Neural cell (in vitro differentiated cells): Measurements from ENCODE around the gene SLC36A4. TPM values are rescaled to one million over a fixed set of nuclear protein-coding genes. Genes with fewer than 3 reads are reported as not detected.

Source experiments
- H2AFZ ChIP-seq: fragments of 200-600, 300-800 bp; sonication (generic), shearing (Covaris generic); 2 replicates; pipeline ENCODE4 v1.6.0; 2014; ENCODE audit warnings: low read depth, mild to moderate bottlenecking, antibody characterized with exemption, low read length, moderate library complexity
- H3F3A ChIP-seq: fragments of 200-600 bp; shearing (Covaris generic); 2 replicates; pipeline ENCODE4 v1.6.1; 2016; ENCODE audit warnings: mild to moderate bottlenecking, moderate library complexity, mixed read lengths, antibody characterized with exemption, low read length; ENCODE audit not compliant: insufficient read depth, poor library complexity, severe bottlenecking
- H3K27ac ChIP-seq: fragments of 200-600, 300-800 bp; sonication (generic), shearing (Covaris generic); 2 replicates; pipeline ENCODE4 v1.5.1; 2014; ENCODE audit warnings: mild to moderate bottlenecking, low read length, moderate library complexity
- H3K27me3 ChIP-seq: fragments of 300-800, 200-600 bp; sonication (generic), shearing (Covaris generic); 2 replicates; pipeline ENCODE4 v1.6.0; 2014; ENCODE audit warnings: mild to moderate bottlenecking, low read depth, low read length, moderate library complexity; ENCODE audit not compliant: insufficient read depth
- H3K36me3 ChIP-seq: fragments of 300-800, 200-600 bp; sonication (generic), shearing (Covaris generic); 2 replicates; pipeline ENCODE4 v1.5.1; 2014; ENCODE audit warnings: mild to moderate bottlenecking, antibody characterized with exemption, low read length, moderate library complexity; ENCODE audit not compliant: insufficient read depth
- H3K4me2 ChIP-seq: fragments of 300-800, 200-600 bp; sonication (generic), shearing (Covaris generic); 2 replicates; pipeline ENCODE4 v1.6.0; 2014; ENCODE audit warnings: mild to moderate bottlenecking, low read length
- H3K4me3 ChIP-seq: fragments of 300-800, 200-600 bp; sonication (generic), shearing (Covaris generic); 2 replicates; pipeline ENCODE4 v1.5.1; 2014; ENCODE audit warnings: mild to moderate bottlenecking, low read length, moderate library complexity
- H3K79me2 ChIP-seq: fragments of 200-600 bp; shearing (Covaris generic); replicated peaks from 2 replicates; pipeline ENCODE4 v1.6.0; 2014; ENCODE audit warnings: mild to moderate bottlenecking, low read length, moderate library complexity; ENCODE audit not compliant: insufficient read depth
- H3K9ac ChIP-seq: fragments of 300-800, 200-600 bp; sonication (generic), shearing (Covaris generic); 2 replicates; pipeline ENCODE4 v1.6.1; 2016; ENCODE audit warnings: mild to moderate bottlenecking, low read length, mixed read lengths
- H3K9me2 ChIP-seq: fragments of 200-600 bp; shearing (Covaris generic); 2 replicates; pipeline ENCODE4 v1.6.1; 2016; ENCODE audit warnings: mild to moderate bottlenecking, low read length, mixed read lengths; ENCODE audit not compliant: insufficient read depth
- H3K9me3 ChIP-seq: fragments of 200-600, 300-800 bp; sonication (generic), shearing (Covaris generic); 2 replicates; pipeline ENCODE4 v1.6.1; 2016; ENCODE audit warnings: mild to moderate bottlenecking, mixed run types, low read length, moderate library complexity, mixed read lengths
- H4K20me1 ChIP-seq: fragments of 200-600 bp; shearing (Covaris generic); 2 replicates; pipeline ENCODE4 v1.6.1; 2016; ENCODE audit warnings: mild to moderate bottlenecking, mixed run types; ENCODE audit not compliant: insufficient read depth
- EP300 ChIP-seq: fragments of 450-650 bp; conservative IDR thresholded peaks from 2 replicates; pipeline ENCODE4 v1.6.1; 2014; ENCODE audit warnings: antibody characterized with exemption, mild to moderate bottlenecking, moderate library complexity; ENCODE audit not compliant: poor library complexity, severe bottlenecking
- EZH2 ChIP-seq: fragments of 200-600, 300-800 bp; shearing (Covaris generic), sonication (generic); IDR thresholded peaks from 2 replicates; pipeline ENCODE4 v1.6.1; 2014; ENCODE audit warnings: antibody characterized with exemption, low read length, borderline replicate concordance, mild to moderate bottlenecking; ENCODE audit not compliant: insufficient read depth, poor library complexity, severe bottlenecking
- MXI1 ChIP-seq: fragments of 450-650 bp; conservative IDR thresholded peaks from 2 replicates; pipeline ENCODE4 v1.6.1; 2014; ENCODE audit warnings: antibody characterized with exemption, mild to moderate bottlenecking; ENCODE audit not compliant: poor library complexity, severe bottlenecking
- POLR2AphosphoS5 ChIP-seq: IDR thresholded peaks from 2 replicates; pipeline ENCODE4 v1.6.1; 2012
- RAD21 ChIP-seq: fragments of 450-650 bp; conservative IDR thresholded peaks from 2 replicates; pipeline ENCODE4 v1.6.1; 2014; ENCODE audit warnings: antibody characterized with exemption, mild to moderate bottlenecking, moderate library complexity
- REST ChIP-seq: IDR thresholded peaks from 2 replicates; pipeline ENCODE4 v1.6.1; 2012; ENCODE audit warnings: borderline replicate concordance
- SMC3 ChIP-seq: fragments of 450-650 bp; conservative IDR thresholded peaks from 2 replicates; pipeline ENCODE4 v1.6.1; 2014; ENCODE audit warnings: antibody characterized with exemption, mild to moderate bottlenecking, moderate library complexity; ENCODE audit not compliant: poor library complexity
- TAF1 ChIP-seq: IDR thresholded peaks from 2 replicates; pipeline ENCODE4 v1.6.1; 2012; ENCODE audit warnings: low read depth
- polyA plus RNA-seq: library from polyadenylated mRNA; depleted of rRNA; stranded (reverse); fragments of >200 nt; gene quantifications from 2 replicates; pipeline ENCODE4 v1.2.3, GENCODE V29; 2014
- TF ChIP-seq, protein P1 (sequence below): fragments of 450-650 bp; IDR thresholded peaks from 2 replicates; pipeline ENCODE4 v1.5.1; 2014; ENCODE audit warnings: antibody characterized with exemption, mild to moderate bottlenecking, moderate library complexity; ENCODE audit not compliant: poor library complexity, severe bottlenecking

SLC36A4 gene
- polyA plus RNA-seq, 1 donor from 2014 or later = 34.9 TPM

DNA sequence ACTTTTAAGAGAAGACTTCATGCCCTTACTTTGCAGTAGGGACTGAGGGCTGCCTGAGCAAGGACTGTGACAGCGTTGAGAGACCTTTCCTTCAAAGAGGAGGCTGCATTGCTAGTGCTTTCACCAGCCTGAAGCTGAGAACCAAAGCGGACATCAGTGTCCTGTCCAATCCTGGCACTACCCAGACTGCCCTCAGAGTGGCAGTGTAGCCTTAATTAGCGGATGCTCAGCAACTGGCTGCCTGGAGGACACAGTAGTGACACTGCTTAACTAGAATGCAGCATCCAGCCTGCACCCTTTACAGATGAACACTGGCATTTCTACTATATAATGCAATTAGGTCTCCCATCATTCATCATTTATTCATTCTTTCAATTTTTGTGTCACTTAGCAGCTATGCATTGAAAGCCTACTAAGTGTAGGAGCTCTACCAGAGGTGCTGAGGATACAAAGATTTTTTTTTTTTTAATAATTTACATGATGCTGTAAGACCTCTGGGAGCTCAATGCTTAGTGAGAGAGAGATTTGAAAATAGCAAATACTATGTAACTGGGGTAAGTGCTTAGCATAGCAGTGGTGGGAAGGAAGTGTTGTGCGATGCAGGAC lies 36.9 kb upstream of the SLC36A4 start:
- peak overlapping the region; percentile 3 for H3K9ac ChIP-seq

DNA sequence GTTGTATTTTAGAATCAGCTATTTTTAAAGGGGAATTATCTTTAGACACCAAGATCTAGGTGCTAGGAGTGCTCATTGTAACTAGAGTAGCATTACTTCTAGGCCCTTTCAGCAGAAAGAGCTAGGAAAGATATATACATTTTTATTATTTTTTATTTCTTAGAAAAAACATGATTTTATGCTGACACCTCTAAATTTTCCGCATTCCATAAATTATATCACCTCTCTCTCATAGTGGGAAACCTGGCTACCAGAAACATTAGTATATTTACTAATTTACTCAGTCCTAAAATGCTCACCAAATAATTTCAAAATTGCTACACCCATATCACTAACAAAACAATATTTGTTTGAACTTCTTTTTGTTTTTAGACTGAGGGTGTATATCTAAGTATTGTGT lies 32.1 kb upstream of the SLC36A4 start:
- Histone ChIP-seq H3K9me3 (no peaks in the 10 kb centered on the region), H3K27me3 (no peaks in the 10 kb centered on the region), H3K79me2 (no peaks in the 10 kb centered on the region), H3F3A (no peaks in the 10 kb centered on the region), H3K4me3 (no peak overlapping the region), H3K9me2 (no peaks in the 10 kb centered on the region), H3K27ac (no peak overlapping the region), H3K36me3 (no peaks in the 10 kb centered on the region), H3K4me2 (no peak overlapping the region), H3K9ac (no peak overlapping the region), H2AFZ (no peak overlapping the region), H4K20me1 (no peaks in the 10 kb centered on the region)
- TF ChIP-seq TAF1 (no peak), MXI1 (no peak), SMC3 (no peak), EZH2 (no peak), POLR2AphosphoS5 (no peak), EP300 (no peak), REST (no peak), RAD21 (no peak)

More for the DNA sequence above, 36.9 kb upstream of the SLC36A4 start:
- no peaks in the 10 kb centered on the region for H3F3A ChIP-seq
- no peaks in the 10 kb centered on the region for H3K36me3 ChIP-seq
- no peaks in the 10 kb centered on the region for H3K79me2 ChIP-seq
- H3K27ac ChIP-seq = no peak overlapping the region
- peak overlapping the region; percentile 22 for H2AFZ ChIP-seq
- no peaks in the 10 kb centered on the region for H3K9me3 ChIP-seq
- H3K27me3 ChIP-seq = no peaks in the 10 kb centered on the region
- no peaks in the 10 kb centered on the region for H4K20me1 ChIP-seq
- TF ChIP-seq TAF1 (no peak), SMC3 (peak; percentile 99), POLR2AphosphoS5 (no peak), REST (no peak), MXI1 (no peak), RAD21 (peak; percentile 100), EP300 (no peak), EZH2 (no peak)
- TF ChIP-seq, protein P1, sequence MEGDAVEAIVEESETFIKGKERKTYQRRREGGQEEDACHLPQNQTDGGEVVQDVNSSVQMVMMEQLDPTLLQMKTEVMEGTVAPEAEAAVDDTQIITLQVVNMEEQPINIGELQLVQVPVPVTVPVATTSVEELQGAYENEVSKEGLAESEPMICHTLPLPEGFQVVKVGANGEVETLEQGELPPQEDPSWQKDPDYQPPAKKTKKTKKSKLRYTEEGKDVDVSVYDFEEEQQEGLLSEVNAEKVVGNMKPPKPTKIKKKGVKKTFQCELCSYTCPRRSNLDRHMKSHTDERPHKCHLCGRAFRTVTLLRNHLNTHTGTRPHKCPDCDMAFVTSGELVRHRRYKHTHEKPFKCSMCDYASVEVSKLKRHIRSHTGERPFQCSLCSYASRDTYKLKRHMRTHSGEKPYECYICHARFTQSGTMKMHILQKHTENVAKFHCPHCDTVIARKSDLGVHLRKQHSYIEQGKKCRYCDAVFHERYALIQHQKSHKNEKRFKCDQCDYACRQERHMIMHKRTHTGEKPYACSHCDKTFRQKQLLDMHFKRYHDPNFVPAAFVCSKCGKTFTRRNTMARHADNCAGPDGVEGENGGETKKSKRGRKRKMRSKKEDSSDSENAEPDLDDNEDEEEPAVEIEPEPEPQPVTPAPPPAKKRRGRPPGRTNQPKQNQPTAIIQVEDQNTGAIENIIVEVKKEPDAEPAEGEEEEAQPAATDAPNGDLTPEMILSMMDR = peak; percentile 98
- H3K9me2 ChIP-seq = no peaks in the 10 kb centered on the region
- H3K4me2 ChIP-seq = no peak overlapping the region
- H3K4me3 ChIP-seq = no peak overlapping the region
